H9 (cell line): ENCODE measurements around the gene SPHK2. TPM values are rescaled to one million over a fixed set of nuclear protein-coding genes. Genes with fewer than 3 reads are reported as not detected.

Experiments
- DNase-seq: peaks from one replicate; pipeline ENCODE4 v3.0.0-alpha.2; 2017
- H2AFZ ChIP-seq: one replicate; pipeline ENCODE4 v1.6.1; 2013; ENCODE audit warnings: mild to moderate bottlenecking, low read length, control low read depth, moderate library complexity
- H2AK5ac ChIP-seq: 2 replicates; pipeline ENCODE4 v1.6.1; 2013; ENCODE audit warnings: low read length, control low read depth, mixed read lengths; ENCODE audit not compliant: insufficient read length
- H2BK120ac ChIP-seq: one replicate; pipeline ENCODE4 v1.6.1; 2013; ENCODE audit warnings: low read depth, mild to moderate bottlenecking, low read length, control low read depth, inconsistent platforms; ENCODE audit not compliant: poor library complexity, severe bottlenecking
- H2BK12ac ChIP-seq: 2 replicates; pipeline ENCODE4 v1.6.1; 2013; ENCODE audit warnings: low read length, control low read depth, mixed read lengths, low read depth; ENCODE audit not compliant: insufficient read length
- H2BK15ac ChIP-seq: 2 replicates; pipeline ENCODE4 v1.6.1; 2013; ENCODE audit warnings: low read depth, low read length, control low read depth
- H2BK20ac ChIP-seq: one replicate; pipeline ENCODE4 v1.6.1; 2013; ENCODE audit warnings: low read depth, mild to moderate bottlenecking, low read length, control low read depth, inconsistent platforms; ENCODE audit not compliant: poor library complexity, severe bottlenecking
- H2BK5ac ChIP-seq: 2 replicates; pipeline ENCODE4 v1.6.1; 2013; ENCODE audit warnings: low read length, control low read depth, mixed read lengths; ENCODE audit not compliant: insufficient read length
- H3K14ac ChIP-seq: 2 replicates; pipeline ENCODE4 v1.6.1; 2013; ENCODE audit warnings: low read length, control low read depth; ENCODE audit not compliant: insufficient read depth
- H3K18ac ChIP-seq: 2 replicates; pipeline ENCODE4 v1.6.1; 2013; ENCODE audit warnings: low read depth, mild to moderate bottlenecking, mixed read lengths, low read length, control low read depth; ENCODE audit not compliant: insufficient read length
- H3K23ac ChIP-seq: 2 replicates; pipeline ENCODE4 v1.6.1; 2013; ENCODE audit warnings: low read length, control low read depth, mixed read lengths, low read depth; ENCODE audit not compliant: insufficient read length
- H3K23me2 ChIP-seq: 2 replicates; pipeline ENCODE4 v1.6.1; 2013; ENCODE audit warnings: low read depth, mild to moderate bottlenecking, mixed read lengths, low read length, control low read depth; ENCODE audit not compliant: insufficient read length, poor library complexity, severe bottlenecking
- H3K27ac ChIP-seq: 2 replicates; pipeline ENCODE4 v1.5.1; 2013; ENCODE audit warnings: low read length, control low read depth, mixed read lengths, low read depth; ENCODE audit not compliant: insufficient read length
- H3K27me3 ChIP-seq: 2 replicates; pipeline ENCODE4 v1.6.1; 2013; ENCODE audit warnings: low read length, control low read depth, inconsistent platforms; ENCODE audit not compliant: insufficient read depth
- H3K4ac ChIP-seq: 2 replicates; pipeline ENCODE4 v1.6.1; 2013; ENCODE audit warnings: low read depth, mild to moderate bottlenecking, control low read depth, inconsistent platforms, low read length, moderate library complexity
- H3K4me1 ChIP-seq: 2 replicates; pipeline ENCODE4 v1.6.1; 2013; ENCODE audit warnings: low read length, control low read depth, inconsistent platforms; ENCODE audit not compliant: insufficient read depth
- H3K4me2 ChIP-seq: 2 replicates; pipeline ENCODE4 v1.6.1; 2013; ENCODE audit warnings: low read length, control low read depth, mixed read lengths; ENCODE audit not compliant: insufficient read length, insufficient read depth
- H3K56ac ChIP-seq: 2 replicates; pipeline ENCODE4 v1.6.1; 2013; ENCODE audit warnings: low read depth, mild to moderate bottlenecking, mixed read lengths, low read length, control low read depth; ENCODE audit not compliant: insufficient read length
- H3K79me1 ChIP-seq: 2 replicates; pipeline ENCODE4 v1.6.1; 2013; ENCODE audit warnings: low read depth, mild to moderate bottlenecking, moderate library complexity, low read length, control low read depth, inconsistent platforms; ENCODE audit not compliant: insufficient read depth, poor library complexity, severe bottlenecking
- H3K79me2 ChIP-seq: 2 replicates; pipeline ENCODE4 v1.6.1; 2013; ENCODE audit warnings: low read length, control low read depth, inconsistent platforms; ENCODE audit not compliant: insufficient read depth
- H3K9ac ChIP-seq: 2 replicates; pipeline ENCODE4 v1.6.1; 2013; ENCODE audit warnings: low read length, control low read depth, mixed read lengths; ENCODE audit not compliant: insufficient read length; ENCODE audit errors: extremely low read depth
- H3K9me3 ChIP-seq: one replicate; pipeline ENCODE4 v1.6.1; 2013; ENCODE audit warnings: low read depth, low read length, inconsistent platforms; ENCODE audit not compliant: control insufficient read depth
- H3T11ph ChIP-seq: one replicate; pipeline ENCODE4 v1.6.1; 2013; ENCODE audit warnings: mild to moderate bottlenecking, low read length, control low read depth, inconsistent platforms
- H4K20me1 ChIP-seq: one replicate; pipeline ENCODE4 v1.6.1; 2013; ENCODE audit not compliant: control insufficient read depth, insufficient read length, insufficient read depth
- H4K5ac ChIP-seq: 2 replicates; pipeline ENCODE4 v1.6.1; 2013; ENCODE audit warnings: low read depth, mild to moderate bottlenecking, mixed read lengths, low read length, control low read depth; ENCODE audit not compliant: insufficient read length
- H4K8ac ChIP-seq: replicated peaks from 2 replicates; pipeline ENCODE4 v1.6.1; 2013; ENCODE audit warnings: low read length, control low read depth, mixed read lengths, low read depth; ENCODE audit not compliant: insufficient read length
- H4K91ac ChIP-seq: 2 replicates; pipeline ENCODE4 v1.6.1; 2013; ENCODE audit warnings: low read depth, mild to moderate bottlenecking, moderate library complexity, mixed read lengths, low read length, control low read depth; ENCODE audit not compliant: insufficient read length
- H3K27ac Mint-ChIP-seq, 3 experiments: 2 replicates in 2 of 3; 3 replicates in 1 of 3; pipeline ENCODE4 v1.8.0; 2020 to 2021; ENCODE audit warnings: mixed read lengths in 3 of 3, mild to moderate bottlenecking in 1 of 3, moderate library complexity in 1 of 3
- H3K27me3 Mint-ChIP-seq: 2 replicates; pipeline ENCODE4 v1.8.0; 2021; ENCODE audit warnings: low read depth, mild to moderate bottlenecking, moderate library complexity, mixed read lengths
- H3K36me3 Mint-ChIP-seq, 3 experiments: 2 replicates in 2 of 3; 3 replicates in 1 of 3; pipeline ENCODE4 v1.8.0; 2020 to 2021; ENCODE audit warnings: low read depth in 3 of 3, mixed read lengths in 3 of 3; ENCODE audit not compliant: insufficient read depth in 1 of 3
- H3K4me1 Mint-ChIP-seq, 2 experiments: 2 replicates each; pipeline ENCODE4 v1.8.0; 2020; ENCODE audit warnings: mixed read lengths in 2 of 2
- H3K4me3 Mint-ChIP-seq, 2 experiments: 2 replicates in 1 of 2; 3 replicates in 1 of 2; pipeline ENCODE4 v1.8.0; 2020 to 2021; ENCODE audit warnings: mild to moderate bottlenecking in 2 of 2, mixed read lengths in 2 of 2, moderate library complexity in 1 of 2
- H3K9me3 Mint-ChIP-seq, 2 experiments: 2 replicates in 1 of 2; 3 replicates in 1 of 2; pipeline ENCODE4 v1.8.0; 2020; ENCODE audit warnings: mild to moderate bottlenecking in 2 of 2, mixed read lengths in 2 of 2, moderate library complexity in 1 of 2
- WGBS: extraction: QIAGEN DNeasy Blood & Tissue Kit; methylation state at CpG from one replicate; pipeline ENCODE4 v1.1.7; 2013; ENCODE audit warnings: missing lambda C conversion rate, low lambda C conversion rate, mixed read lengths; ENCODE audit not compliant: insufficient read length; ENCODE audit errors: extremely low coverage; 5-methylcytosine and 5-hydroxymethylcytosine counted together
- total RNA-seq: library from RNA; stranded (reverse); gene quantifications from 2 replicates; pipeline ENCODE4 v1.2.1, GENCODE V29; 2021
- TF ChIP-seq, protein P1 (sequence below): fragments of 200-600 bp; sonication (generic); conservative IDR thresholded peaks from 3 replicates; pipeline ENCODE4 v1.8.0; 2021; ENCODE audit warnings: antibody characterized with exemption, mild to moderate bottlenecking

Gene SPHK2
- total RNA-seq, 1 experiment from 2014 or later: 57.2 TPM

DNA sequence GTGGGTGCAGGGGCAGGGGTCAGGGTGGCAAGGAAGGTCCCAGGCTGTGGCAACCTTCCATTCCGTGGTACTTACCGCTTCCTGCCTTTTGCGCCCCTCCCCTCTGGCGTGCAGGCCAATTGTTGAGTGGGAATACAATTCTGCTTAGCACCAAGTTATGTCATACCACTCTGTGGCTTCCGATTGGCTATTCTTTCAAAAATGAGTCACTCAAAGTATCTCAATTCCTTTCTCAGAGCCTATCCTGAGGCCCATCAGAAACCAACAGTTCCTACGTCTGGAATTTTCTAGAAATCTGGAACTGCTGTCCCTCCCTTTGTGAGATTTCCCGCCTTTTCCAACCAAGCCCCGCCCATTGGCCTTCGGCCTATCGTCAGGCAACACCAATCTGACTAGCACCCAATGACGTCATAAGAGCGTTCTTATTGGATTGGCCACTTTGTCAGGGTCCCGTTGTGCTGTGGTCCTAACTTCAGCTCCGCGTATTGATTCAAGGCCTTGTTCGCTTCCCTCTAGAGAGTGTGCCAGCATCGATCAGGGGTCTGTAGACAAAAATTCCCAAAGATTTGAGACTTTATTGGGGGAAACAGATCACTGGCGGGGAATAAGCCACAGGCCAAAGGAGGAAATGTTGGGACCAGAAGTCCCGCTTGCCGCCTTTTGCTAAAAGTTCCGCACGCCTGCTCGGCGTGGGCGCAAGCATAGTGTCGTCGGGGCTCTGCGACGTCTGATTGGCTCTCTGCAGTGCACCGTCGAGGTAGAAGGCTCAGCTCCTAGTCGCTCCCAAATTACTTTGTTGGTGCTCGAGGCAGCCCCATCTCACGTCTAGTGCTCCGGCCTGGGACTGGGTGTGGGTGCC, 41.8 kb downstream of the SPHK2 start:
- no peak overlapping the region for H2AFZ ChIP-seq
- H3K27me3 ChIP-seq: no peaks in the 10 kb centered on the region

More for the DNA sequence above, 41.8 kb downstream of the SPHK2 start:
- no peaks in the 10 kb centered on the region for H3K4me1 ChIP-seq
- H3K4me2 ChIP-seq: no peak overlapping the region
- no peak overlapping the region for H3K27ac ChIP-seq
- no peak overlapping the region for H2BK20ac ChIP-seq
- H2AK5ac ChIP-seq: no peak overlapping the region
- Mint-ChIP-seq H3K4me3 (peak overlapping the region in 1 of 2 experiments; percentile 10; a peak in 2 of 5 replicates), H3K4me1 (peaks cover 6 to 13% of the 10 kb centered on the region in 2 experiments), H3K36me3 (peaks cover 0 to 6% (median 5%) of the 10 kb centered on the region in 3 experiments; a peak in 2 of 7 replicates), H3K27ac (peak overlapping the region in 1 of 3 experiments; percentile 34; a peak in 2 of 7 replicates), H3K9me3 (peaks cover 5 to 6% of the 10 kb centered on the region in 2 experiments; a peak in 3 of 5 replicates), H3K27me3 (peaks cover 13% of the 10 kb centered on the region)
- H3K79me1 ChIP-seq: no peaks in the 10 kb centered on the region
- no peak overlapping the region for H4K91ac ChIP-seq
- H4K8ac ChIP-seq: no peak overlapping the region
- H2BK5ac ChIP-seq: no peak overlapping the region
- no peak overlapping the region for H3K14ac ChIP-seq
- no peak overlapping the region for H4K5ac ChIP-seq
- no peaks in the 10 kb centered on the region for H3K79me2 ChIP-seq
- H3K56ac ChIP-seq: no peak overlapping the region
- no peaks in the 10 kb centered on the region for H3K9me3 ChIP-seq
- no peak overlapping the region for H2BK15ac ChIP-seq
- H3K18ac ChIP-seq: peak overlapping the region; percentile 62
- DNase-seq: peak; percentile 76
- H4K20me1 ChIP-seq: no peaks in the 10 kb centered on the region
- H2BK120ac ChIP-seq: no peak overlapping the region
- no peak overlapping the region for H3K23ac ChIP-seq
- H3T11ph ChIP-seq: no peak overlapping the region
- WGBS: no CpG with 5 or more reads among the region's 35 CpGs
- no peak overlapping the region for H2BK12ac ChIP-seq
- H3K9ac ChIP-seq: no peak overlapping the region
- TF ChIP-seq, protein P1, sequence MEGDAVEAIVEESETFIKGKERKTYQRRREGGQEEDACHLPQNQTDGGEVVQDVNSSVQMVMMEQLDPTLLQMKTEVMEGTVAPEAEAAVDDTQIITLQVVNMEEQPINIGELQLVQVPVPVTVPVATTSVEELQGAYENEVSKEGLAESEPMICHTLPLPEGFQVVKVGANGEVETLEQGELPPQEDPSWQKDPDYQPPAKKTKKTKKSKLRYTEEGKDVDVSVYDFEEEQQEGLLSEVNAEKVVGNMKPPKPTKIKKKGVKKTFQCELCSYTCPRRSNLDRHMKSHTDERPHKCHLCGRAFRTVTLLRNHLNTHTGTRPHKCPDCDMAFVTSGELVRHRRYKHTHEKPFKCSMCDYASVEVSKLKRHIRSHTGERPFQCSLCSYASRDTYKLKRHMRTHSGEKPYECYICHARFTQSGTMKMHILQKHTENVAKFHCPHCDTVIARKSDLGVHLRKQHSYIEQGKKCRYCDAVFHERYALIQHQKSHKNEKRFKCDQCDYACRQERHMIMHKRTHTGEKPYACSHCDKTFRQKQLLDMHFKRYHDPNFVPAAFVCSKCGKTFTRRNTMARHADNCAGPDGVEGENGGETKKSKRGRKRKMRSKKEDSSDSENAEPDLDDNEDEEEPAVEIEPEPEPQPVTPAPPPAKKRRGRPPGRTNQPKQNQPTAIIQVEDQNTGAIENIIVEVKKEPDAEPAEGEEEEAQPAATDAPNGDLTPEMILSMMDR: no peak
- no peaks in the 10 kb centered on the region for H3K23me2 ChIP-seq
- no peak overlapping the region for H3K4ac ChIP-seq
